A204.1 (cell line): ENCODE results near the gene SEMA5B.

Experiments used
- FAIRE-seq: peaks from 2 replicates; lab custom pipeline; 2012; peaks lifted over from hg19 to GRCh38; lab: Jason Lieb, UNC

SEMA5B gene

GRCh38 chr3:122992676-122993075 is 34.9 kb downstream of the SEMA5B start:
- FAIRE-seq = no peak

GRCh38 chr3:122992133-122992532 is 35.4 kb downstream of the SEMA5B start:
- FAIRE-seq = no peak

GRCh38 chr3:122991236-122991985 is 36.2 kb downstream of the SEMA5B start:
- FAIRE-seq = no peak

- no peak for FAIRE-seq
Measured at GRCh38 chr3:122989856-122990575, 37.5 kb downstream of the SEMA5B start.

- no peak for FAIRE-seq
Measured at GRCh38 chr3:122988508-122988907, 39.1 kb downstream of the SEMA5B start.

- no peak for FAIRE-seq
Measured at GRCh38 chr3:122987736-122988319, 39.7 kb downstream of the SEMA5B start.

GRCh38 chr3:122987231-122987630 is 40.3 kb downstream of the SEMA5B start:
- no peak for FAIRE-seq

- FAIRE-seq = no peak
Measured at GRCh38 chr3:122986693-122987179, 40.8 kb downstream of the SEMA5B start.

- FAIRE-seq = no peak
Measured at GRCh38 chr3:122985539-122985938, 42.0 kb downstream of the SEMA5B start.

GRCh38 chr3:122984650-122985049 is 42.9 kb downstream of the SEMA5B start:
- FAIRE-seq = no peak

GRCh38 chr3:122984007-122984406 is 43.6 kb downstream of the SEMA5B start:
- FAIRE-seq = no peak

GRCh38 chr3:122982216-122983185 is 45.1 kb downstream of the SEMA5B start:
- FAIRE-seq = no peak

- no peak for FAIRE-seq
Measured at GRCh38 chr3:122979211-122979610, 48.4 kb downstream of the SEMA5B start.

GRCh38 chr3:122978569-122978968 is 49.0 kb downstream of the SEMA5B start:
- no peak for FAIRE-seq

GRCh38 chr3:122977746-122978466 is 49.7 kb downstream of the SEMA5B start:
- no peak for FAIRE-seq

- no peak for FAIRE-seq
Measured at GRCh38 chr3:122975924-122976293, 51.7 kb downstream of the SEMA5B start.

- no peak for FAIRE-seq
Measured at GRCh38 chr3:122975163-122975923, 52.2 kb downstream of the SEMA5B start.

GRCh38 chr3:122974764-122975162 is 52.8 kb downstream of the SEMA5B start:
- FAIRE-seq = no peak

- FAIRE-seq = no peak
Measured at GRCh38 chr3:122973893-122974615, 53.5 kb downstream of the SEMA5B start.

GRCh38 chr3:122972141-122972540 is 55.4 kb downstream of the SEMA5B start:
- FAIRE-seq = no peak
